ENCODE results near the gene DUSP7.
"Not testable (repeated sequence)": the region's sequence is repeated elsewhere in the genome, so short reads cannot be mapped to it uniquely, and the experiment has no call there.

Gene DUSP7

DNA sequence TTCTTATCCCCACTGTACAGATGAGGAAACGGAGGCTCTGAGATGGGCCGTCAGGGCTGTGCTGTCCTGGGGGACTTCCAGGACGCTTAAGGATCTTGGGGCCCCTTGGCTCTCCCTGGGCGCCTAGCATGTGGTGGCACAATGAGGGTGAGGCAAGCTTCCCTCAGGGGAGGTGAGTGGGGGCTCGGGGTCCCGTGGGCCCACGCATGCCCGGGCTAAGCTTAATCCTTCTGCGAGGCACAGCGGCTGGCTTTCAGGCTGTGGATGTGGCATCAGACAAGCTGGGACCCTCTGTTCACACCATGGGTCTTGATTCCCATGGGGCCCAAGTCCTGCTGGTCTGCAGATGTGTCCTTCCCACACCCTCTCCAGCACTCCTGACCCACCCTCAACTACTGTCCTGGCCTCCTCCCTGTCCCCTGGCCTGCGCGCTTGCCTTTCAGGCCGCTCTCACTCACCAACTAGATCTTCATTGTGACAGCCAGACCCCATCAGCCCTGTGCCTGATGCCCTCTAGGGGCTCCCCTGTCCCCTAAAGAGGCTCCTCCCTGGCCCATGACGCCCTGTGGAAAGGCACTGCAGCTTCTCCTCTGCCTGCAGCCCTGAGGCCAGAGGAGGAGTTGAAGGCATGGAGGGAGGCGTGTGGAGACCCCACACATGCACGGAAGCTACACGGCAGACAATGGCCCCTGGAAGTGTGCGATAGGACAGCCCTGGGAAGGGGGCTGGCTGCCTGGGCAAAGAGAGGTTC, 11.3 kb downstream of the DUSP7 start:
- peak overlapping the region; percentile 49 for H3K4me2 ChIP-seq
- peaks cover 76% of the 10 kb centered on the region for H3K4me1 ChIP-seq
- no peak for TF ChIP-seq Cebpa-rat (IDR thresholded peaks at IDR 0.05)
- peaks cover 26% of the 10 kb centered on the region for H3K36me3 ChIP-seq
- no peaks in the 10 kb centered on the region for H3K27me3 ChIP-seq
- no peak overlapping the region for H3K4me3 ChIP-seq
- H3K9ac ChIP-seq: no peak overlapping the region
- H4K20me1 ChIP-seq: peaks cover 21% of the 10 kb centered on the region
- H3K9me3 ChIP-seq: no peaks in the 10 kb centered on the region
- peak overlapping the region; percentile 60 for H3K27ac ChIP-seq

- Histone ChIP-seq H3K4me1 (peaks cover 66% of the 10 kb centered on the region), H3K36me3 (peaks cover 13% of the 10 kb centered on the region), H3K4me3 (no peak overlapping the region), H4K20me1 (peaks cover 8% of the 10 kb centered on the region; the same call in 1 of the 2 replicates), H3K4me2 (no peak overlapping the region), H3K27me3 (no peaks in the 10 kb centered on the region), H3K9ac (no peak overlapping the region), H3K9me3 (no peaks in the 10 kb centered on the region), H3K27ac (no peak overlapping the region)
- no peak for TF ChIP-seq Cebpa-rat (IDR thresholded peaks at IDR 0.05)
These were observed 12.6 kb downstream of the DUSP7 start for GRCh38 chr3:52043750-52044149.

- H4K20me1 ChIP-seq, H3K9ac ChIP-seq, H3K27ac ChIP-seq, H3K4me3 ChIP-seq, H3K36me3 ChIP-seq, H3K4me2 ChIP-seq, H3K27me3 ChIP-seq, H3K9me3 ChIP-seq: not testable (repeated sequence)
- H3K4me1 ChIP-seq: peaks cover 64% of the 10 kb centered on the region
These were observed 13.3 kb downstream of the DUSP7 start for GRCh38 chr3:52043039-52043438.

DNA sequence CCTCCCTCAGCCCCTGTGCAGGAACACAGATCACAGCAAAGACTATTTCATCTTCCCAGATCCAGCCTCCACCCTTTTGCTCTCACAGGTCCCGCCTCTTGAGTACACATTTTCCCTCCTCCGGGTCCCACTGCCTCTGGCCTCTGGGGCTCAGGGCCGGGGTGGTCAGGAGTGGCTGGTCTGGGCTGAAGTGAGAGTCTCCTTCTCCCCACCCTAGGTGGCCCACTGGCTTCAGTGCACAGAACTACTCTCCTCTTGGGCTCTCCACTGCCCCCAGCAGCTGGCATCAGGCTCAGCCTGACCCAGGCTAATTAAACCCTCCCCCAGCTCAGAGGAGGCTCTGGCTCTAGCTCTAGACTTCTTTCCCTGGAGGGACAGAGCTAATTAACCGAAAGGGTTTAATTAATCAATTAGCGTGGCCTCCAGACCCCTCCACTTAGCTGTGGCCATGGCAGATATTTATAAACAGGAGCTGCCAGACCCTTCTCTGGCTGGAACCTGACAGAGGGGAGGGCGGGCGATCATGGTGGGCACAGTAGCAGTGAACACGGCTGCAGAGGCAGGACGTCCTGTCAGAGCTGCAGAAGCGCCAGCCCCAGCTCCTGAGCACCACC, 15.1 kb downstream of the DUSP7 start:
- H3K9ac ChIP-seq: no peak overlapping the region
- H3K27me3 ChIP-seq: no peaks in the 10 kb centered on the region
- H3K9me3 ChIP-seq: no peaks in the 10 kb centered on the region
- H4K20me1 ChIP-seq: no peaks in the 10 kb centered on the region
- H3K27ac ChIP-seq: peak overlapping the region; percentile 31; the same call in 1 of the 2 replicates
- H3K4me2 ChIP-seq: peak overlapping the region; percentile 25; the same call in 1 of the 2 replicates
- H3K4me3 ChIP-seq: no peak overlapping the region
- no peaks in the 10 kb centered on the region for H3K36me3 ChIP-seq
- H3K4me1 ChIP-seq: peaks cover 63% of the 10 kb centered on the region
- TF ChIP-seq Cebpa-rat (IDR thresholded peaks at IDR 0.05): no peak

DNA sequence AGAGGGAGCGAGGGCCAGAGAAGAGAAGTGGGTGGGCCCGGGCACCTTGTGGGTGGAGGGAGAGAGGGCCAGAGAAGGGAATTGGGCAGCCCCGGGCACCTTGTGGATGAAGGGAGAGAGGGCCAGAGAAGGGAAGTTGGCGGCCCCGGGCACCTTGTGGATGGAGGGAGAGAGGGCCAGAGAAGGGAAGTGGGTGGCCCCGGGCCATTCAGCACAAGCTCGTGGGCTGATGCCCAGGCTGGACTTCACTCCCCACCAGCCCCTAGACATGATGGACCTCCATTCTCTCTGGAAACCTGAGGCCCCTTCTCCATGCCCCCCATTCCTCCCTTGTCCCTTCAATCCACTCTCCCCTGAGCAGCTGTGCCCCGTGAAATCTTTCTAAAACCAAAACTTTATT, 15.8 kb downstream of the DUSP7 start:
- Histone ChIP-seq H3K27ac (0 out of 2 replicates have a peak overlapping the region, but pooled peaks have one; percentile 26), H4K20me1 (no peaks in the 10 kb centered on the region), H3K4me1 (peaks cover 63% of the 10 kb centered on the region), H3K9me3 (no peaks in the 10 kb centered on the region), H3K4me3 (no peak overlapping the region), H3K9ac (no peak overlapping the region), H3K27me3 (no peaks in the 10 kb centered on the region), H3K4me2 (no peak overlapping the region), H3K36me3 (no peaks in the 10 kb centered on the region)
- no peak for TF ChIP-seq Cebpa-rat (IDR thresholded peaks at IDR 0.05)

DNA sequence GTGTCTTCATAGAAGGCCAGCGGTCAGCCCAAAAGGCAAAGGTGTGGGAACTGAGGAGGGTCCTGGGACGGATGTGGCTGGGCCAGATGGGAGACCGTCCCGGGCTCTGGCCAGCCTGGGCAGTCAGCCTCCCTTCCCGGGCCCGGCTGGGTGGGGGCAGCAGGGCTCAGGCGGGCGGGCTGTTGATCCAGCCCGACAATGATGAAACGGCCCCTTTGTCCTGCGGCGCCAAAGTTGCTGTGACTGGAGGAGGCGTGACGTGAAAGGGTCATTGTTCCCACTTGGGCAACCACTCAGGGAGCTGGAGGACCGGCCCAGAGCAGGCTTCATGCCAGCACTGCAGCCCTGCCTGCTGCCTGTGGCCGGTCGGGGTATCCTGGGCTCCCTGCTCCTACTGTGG, 16.5 kb downstream of the DUSP7 start:
- no peaks in the 10 kb centered on the region for H3K27me3 ChIP-seq
- H3K9ac ChIP-seq: no peak overlapping the region
- H3K9me3 ChIP-seq: no peaks in the 10 kb centered on the region
- H3K4me2 ChIP-seq: no peak overlapping the region
- H3K36me3 ChIP-seq: no peaks in the 10 kb centered on the region
- no peaks in the 10 kb centered on the region for H4K20me1 ChIP-seq
- H3K4me1 ChIP-seq: peaks cover 60% of the 10 kb centered on the region
- H3K4me3 ChIP-seq: no peak overlapping the region
- 0 out of 2 replicates have a peak overlapping the region, but pooled peaks have one; percentile 16 for H3K27ac ChIP-seq
- no peak for TF ChIP-seq Cebpa-rat (IDR thresholded peaks at IDR 0.05)

GRCh38 chr3:52039426-52039825, 16.9 kb downstream of the DUSP7 start:
- TF ChIP-seq Cebpa-rat (IDR thresholded peaks at IDR 0.05): no peak
- no peak overlapping the region for H3K4me2 ChIP-seq

DNA sequence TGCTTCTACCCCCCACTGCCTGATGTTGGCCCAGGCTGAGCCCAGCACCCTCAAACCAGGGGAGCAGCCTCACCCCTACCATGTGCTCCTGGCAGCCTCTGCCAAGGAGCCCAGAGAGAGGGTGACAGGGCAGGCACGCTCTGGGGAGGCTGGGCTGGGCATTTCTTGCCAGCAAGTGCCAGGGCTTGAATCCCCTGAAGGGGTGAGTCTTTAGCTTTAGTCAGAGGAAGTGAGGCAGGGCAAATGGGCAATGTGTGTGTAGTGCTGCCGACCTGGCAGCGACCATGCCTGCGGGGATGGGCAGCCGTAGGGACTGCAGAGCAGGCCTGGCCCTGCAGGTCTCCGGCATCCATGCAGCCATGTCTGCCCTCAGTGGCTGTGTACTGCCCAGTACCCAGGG, 18.1 kb downstream of the DUSP7 start:
- no peak for TF ChIP-seq Cebpa-rat (IDR thresholded peaks at IDR 0.05)
- Histone ChIP-seq H3K4me1 (peaks cover 46% of the 10 kb centered on the region), H3K36me3 (no peaks in the 10 kb centered on the region), H3K27me3 (no peaks in the 10 kb centered on the region), H3K9me3 (no peaks in the 10 kb centered on the region), H3K27ac (peak overlapping the region; percentile 64), H4K20me1 (no peaks in the 10 kb centered on the region), H3K4me3 (no peak overlapping the region), H3K9ac (0 out of 2 replicates have a peak overlapping the region, but pooled peaks have one; percentile 22), H3K4me2 (no peak overlapping the region)

More at GRCh38 chr3:52039426-52039825, 16.9 kb downstream of the DUSP7 start:
- no peak overlapping the region for H3K4me3 ChIP-seq
- no peaks in the 10 kb centered on the region for H3K27me3 ChIP-seq
- H3K4me1 ChIP-seq: peaks cover 55% of the 10 kb centered on the region
- H3K27ac ChIP-seq: peak overlapping the region; percentile 16; the same call in 1 of the 2 replicates
- no peaks in the 10 kb centered on the region for H3K36me3 ChIP-seq
- no peaks in the 10 kb centered on the region for H3K9me3 ChIP-seq
- no peaks in the 10 kb centered on the region for H4K20me1 ChIP-seq
- no peak overlapping the region for H3K9ac ChIP-seq

DNA sequence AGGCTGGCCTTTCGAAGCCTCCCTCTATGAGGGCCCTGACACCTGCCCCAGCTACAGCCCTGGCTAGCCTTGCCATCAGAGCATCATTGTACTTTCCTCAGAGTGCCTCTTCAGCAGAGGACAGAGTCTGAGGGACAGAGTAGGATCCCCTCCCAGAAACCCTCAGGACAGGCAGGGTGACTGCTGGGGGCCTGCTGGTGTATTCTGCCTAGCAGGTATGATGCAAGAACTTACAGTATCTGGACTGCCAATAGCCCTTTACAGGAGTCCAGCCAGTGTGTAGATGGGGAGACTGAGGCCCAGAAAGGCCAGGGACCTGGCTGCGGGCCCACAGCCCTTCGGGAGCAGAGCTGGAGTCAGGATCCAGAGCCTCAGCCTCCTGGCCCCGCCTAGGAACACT, 19.1 kb downstream of the DUSP7 start:
- no peaks in the 10 kb centered on the region for H3K27me3 ChIP-seq
- no peaks in the 10 kb centered on the region for H3K36me3 ChIP-seq
- no peaks in the 10 kb centered on the region for H4K20me1 ChIP-seq
- peak overlapping the region; percentile 64 for H3K4me2 ChIP-seq
- H3K9ac ChIP-seq: peak overlapping the region; percentile 48; the same call in 1 of the 2 replicates
- peak overlapping the region; percentile 64 for H3K27ac ChIP-seq
- TF ChIP-seq Cebpa-rat (IDR thresholded peaks at IDR 0.05): no peak
- peaks cover 46% of the 10 kb centered on the region for H3K4me1 ChIP-seq
- H3K9me3 ChIP-seq: no peaks in the 10 kb centered on the region
- no peak overlapping the region for H3K4me3 ChIP-seq

GRCh38 chr3:52036829-52037228, 19.5 kb downstream of the DUSP7 start:
- H3K4me1 ChIP-seq: peaks cover 46% of the 10 kb centered on the region
- no peaks in the 10 kb centered on the region for H4K20me1 ChIP-seq
- no peak overlapping the region; the same call in 1 of the 2 replicates for H3K27ac ChIP-seq
- no peaks in the 10 kb centered on the region for H3K27me3 ChIP-seq
- peak overlapping the region; percentile 48; the same call in 1 of the 2 replicates for H3K9ac ChIP-seq
- no peaks in the 10 kb centered on the region for H3K9me3 ChIP-seq
- H3K4me3 ChIP-seq: no peak overlapping the region
- TF ChIP-seq Cebpa-rat (IDR thresholded peaks at IDR 0.05): no peak
- no peaks in the 10 kb centered on the region for H3K36me3 ChIP-seq
- peak overlapping the region; percentile 64 for H3K4me2 ChIP-seq

All from BLaER1 (cell line).